Measurements from ENCODE around the gene SMURF1.

DNA sequence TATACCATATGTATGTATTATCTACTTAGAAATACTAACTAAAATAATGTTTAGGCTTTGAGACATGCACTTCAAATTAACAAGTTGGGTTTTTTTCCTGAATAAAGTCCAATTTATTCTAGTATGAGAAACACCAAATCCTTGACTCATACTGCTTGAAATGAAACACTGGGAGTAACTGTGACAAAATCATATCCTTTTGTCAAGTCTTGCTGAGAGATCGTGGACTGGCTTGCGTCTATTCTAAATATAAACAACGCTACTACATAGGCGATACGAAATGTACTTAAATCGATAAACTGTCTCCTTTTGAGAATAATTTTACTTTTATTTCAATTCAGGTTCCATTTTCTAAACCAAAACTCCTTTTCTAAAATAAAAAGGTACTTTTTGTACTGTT, 16.3 kb downstream of the SMURF1 start:
- TF ChIP-seq, protein P1, sequence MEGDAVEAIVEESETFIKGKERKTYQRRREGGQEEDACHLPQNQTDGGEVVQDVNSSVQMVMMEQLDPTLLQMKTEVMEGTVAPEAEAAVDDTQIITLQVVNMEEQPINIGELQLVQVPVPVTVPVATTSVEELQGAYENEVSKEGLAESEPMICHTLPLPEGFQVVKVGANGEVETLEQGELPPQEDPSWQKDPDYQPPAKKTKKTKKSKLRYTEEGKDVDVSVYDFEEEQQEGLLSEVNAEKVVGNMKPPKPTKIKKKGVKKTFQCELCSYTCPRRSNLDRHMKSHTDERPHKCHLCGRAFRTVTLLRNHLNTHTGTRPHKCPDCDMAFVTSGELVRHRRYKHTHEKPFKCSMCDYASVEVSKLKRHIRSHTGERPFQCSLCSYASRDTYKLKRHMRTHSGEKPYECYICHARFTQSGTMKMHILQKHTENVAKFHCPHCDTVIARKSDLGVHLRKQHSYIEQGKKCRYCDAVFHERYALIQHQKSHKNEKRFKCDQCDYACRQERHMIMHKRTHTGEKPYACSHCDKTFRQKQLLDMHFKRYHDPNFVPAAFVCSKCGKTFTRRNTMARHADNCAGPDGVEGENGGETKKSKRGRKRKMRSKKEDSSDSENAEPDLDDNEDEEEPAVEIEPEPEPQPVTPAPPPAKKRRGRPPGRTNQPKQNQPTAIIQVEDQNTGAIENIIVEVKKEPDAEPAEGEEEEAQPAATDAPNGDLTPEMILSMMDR (conservative IDR thresholded peaks at IDR 0.05 in 1 of 2, IDR thresholded peaks at IDR 0.05 in 1 of 2; ENCODE audit: extremely low read depth in 1 of 2, insufficient read depth in 1 of 2, low read depth in 1 of 2, low read length in 2 of 2), result no peak
- no peak for TF ChIP-seq EZH2 (IDR thresholded peaks at IDR 0.05; ENCODE audit: borderline replicate concordance, low read length)

Measured in mammary epithelial cell (primary cell).